Endodermal cell (in vitro differentiated cells): ENCODE data around the gene DRG1. TPM values are rescaled to one million over a fixed set of nuclear protein-coding genes. Genes with fewer than 3 reads are reported as not detected.

Experiments used
- DNase-seq: peaks from one replicate; pipeline ENCODE4 v3.0.0-alpha.2; 2017
- H3K27ac ChIP-seq: 2 replicates; pipeline ENCODE4 v1.5.1; 2013; ENCODE audit warnings: mild to moderate bottlenecking, low read depth, low read length, moderate library complexity
- H3K27me3 ChIP-seq: 2 replicates; pipeline ENCODE4 v1.6.1; 2013; ENCODE audit warnings: mild to moderate bottlenecking, low read length, moderate library complexity; ENCODE audit not compliant: insufficient read depth, control insufficient read depth, poor library complexity, severe bottlenecking
- H3K36me3 ChIP-seq: 2 replicates; pipeline ENCODE4 v1.7.0; 2013; ENCODE audit warnings: mild to moderate bottlenecking, low read length, moderate library complexity; ENCODE audit not compliant: control insufficient read depth, insufficient read depth
- H3K4me1 ChIP-seq: one replicate; pipeline ENCODE4 v1.7.0; 2013; ENCODE audit warnings: low read length; ENCODE audit not compliant: control insufficient read depth, insufficient read depth
- H3K4me3 ChIP-seq: 2 replicates; pipeline ENCODE4 v1.5.1; 2013; ENCODE audit warnings: mild to moderate bottlenecking, low read length, moderate library complexity
- H3K9ac ChIP-seq: 2 replicates; pipeline ENCODE4 v1.6.1; 2013; ENCODE audit warnings: mild to moderate bottlenecking, low read length, moderate library complexity; ENCODE audit not compliant: poor library complexity, severe bottlenecking; ENCODE audit errors: extremely low read depth
- H3K9me3 ChIP-seq: 2 replicates; pipeline ENCODE4 v1.6.1; 2013; ENCODE audit warnings: mild to moderate bottlenecking, low read length, moderate library complexity; ENCODE audit not compliant: control insufficient read depth
- H3K27ac Mint-ChIP-seq: 2 replicates; pipeline ENCODE4 v1.8.0; 2020; ENCODE audit warnings: mixed read lengths
- H3K27me3 Mint-ChIP-seq: 2 replicates; pipeline ENCODE4 v1.8.0; 2021; ENCODE audit warnings: mild to moderate bottlenecking, mixed read lengths; ENCODE audit not compliant: insufficient read depth
- H3K36me3 Mint-ChIP-seq: 2 replicates; pipeline ENCODE4 v1.8.0; 2020; ENCODE audit warnings: low read depth, mixed read lengths
- H3K4me1 Mint-ChIP-seq: 2 replicates; pipeline ENCODE4 v1.8.0; 2020; ENCODE audit warnings: mixed read lengths
- H3K4me3 Mint-ChIP-seq: 2 replicates; pipeline ENCODE4 v1.8.0; 2020; ENCODE audit warnings: mild to moderate bottlenecking, moderate library complexity, mixed read lengths
- H3K9me3 Mint-ChIP-seq: 2 replicates; pipeline ENCODE4 v1.8.0; 2020; ENCODE audit warnings: mild to moderate bottlenecking, mixed read lengths
- WGBS, 2 experiments: methylation state at CpG; one replicate each; pipeline versions ENCODE4 v1.1.5 to v1.1.7; 2013; ENCODE audit warnings: missing lambda C conversion rate in 2 of 2, mixed read lengths in 1 of 2; ENCODE audit not compliant: insufficient coverage in 1 of 2, insufficient read length in 1 of 2; 5-methylcytosine and 5-hydroxymethylcytosine counted together
- total RNA-seq, 2 donors: library from RNA; stranded (reverse); fragmentation: NEBNext Ultra II Directional in 1 of 2; extraction: Animal tissue kit (Norgen Biotek cat#: 25700) in 1 of 2; gene quantifications; 2 replicates in 1 of 2; 3 replicates in 1 of 2; pipeline ENCODE4 v1.2.1, GENCODE V29; 2021
- TF ChIP-seq, protein P1 (sequence below): fragments of 200-600 bp; sonication (generic); conservative IDR thresholded peaks from 2 replicates; pipeline ENCODE4 v1.5.0; 2021; ENCODE audit warnings: antibody characterized with exemption, mild to moderate bottlenecking

Gene DRG1
- total RNA-seq, 2 donors from 2014 or later = 79.9 to 93.5 TPM

DNA sequence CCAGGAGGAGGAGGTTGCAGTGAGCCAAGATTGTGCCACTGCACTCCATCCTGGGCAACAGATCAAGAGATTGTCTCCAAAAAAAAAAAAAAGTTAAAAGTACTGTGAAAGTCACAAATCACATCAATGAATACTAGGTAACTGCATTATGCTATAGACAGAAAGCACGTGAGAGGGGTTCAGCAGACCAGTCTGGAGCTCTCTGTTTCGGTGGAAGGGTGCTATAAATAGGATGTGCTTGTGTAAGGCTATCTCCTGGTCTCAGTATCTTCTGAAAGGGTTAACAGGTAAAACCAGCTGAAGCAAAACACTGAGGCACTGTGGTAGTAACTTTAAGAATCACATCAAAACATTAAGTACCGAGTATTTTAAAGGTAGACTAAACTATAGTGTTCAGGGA, 46.8 kb downstream of the DRG1 start:
- no peak overlapping the region for H3K27ac Mint-ChIP-seq
- Histone ChIP-seq H3K27me3 (no peaks in the 10 kb centered on the region), H3K36me3 (peaks cover 79% of the 10 kb centered on the region), H3K4me1 (peaks cover 5% of the 10 kb centered on the region), H3K27ac (no peak overlapping the region), H3K9me3 (no peaks in the 10 kb centered on the region), H3K4me3 (no peak overlapping the region), H3K9ac (no peak overlapping the region)
- H3K9me3 Mint-ChIP-seq = no peaks in the 10 kb centered on the region
- H3K36me3 Mint-ChIP-seq = peaks cover 62% of the 10 kb centered on the region
- H3K27me3 Mint-ChIP-seq = no peaks in the 10 kb centered on the region
- WGBS, 2 experiments = 77 to 93% methylated on average over 2 to 3 of the region's 3 CpGs
- no peak overlapping the region for H3K4me3 Mint-ChIP-seq
- DNase-seq = no peak
- H3K4me1 Mint-ChIP-seq = peaks cover 10% of the 10 kb centered on the region
- TF ChIP-seq, protein P1, sequence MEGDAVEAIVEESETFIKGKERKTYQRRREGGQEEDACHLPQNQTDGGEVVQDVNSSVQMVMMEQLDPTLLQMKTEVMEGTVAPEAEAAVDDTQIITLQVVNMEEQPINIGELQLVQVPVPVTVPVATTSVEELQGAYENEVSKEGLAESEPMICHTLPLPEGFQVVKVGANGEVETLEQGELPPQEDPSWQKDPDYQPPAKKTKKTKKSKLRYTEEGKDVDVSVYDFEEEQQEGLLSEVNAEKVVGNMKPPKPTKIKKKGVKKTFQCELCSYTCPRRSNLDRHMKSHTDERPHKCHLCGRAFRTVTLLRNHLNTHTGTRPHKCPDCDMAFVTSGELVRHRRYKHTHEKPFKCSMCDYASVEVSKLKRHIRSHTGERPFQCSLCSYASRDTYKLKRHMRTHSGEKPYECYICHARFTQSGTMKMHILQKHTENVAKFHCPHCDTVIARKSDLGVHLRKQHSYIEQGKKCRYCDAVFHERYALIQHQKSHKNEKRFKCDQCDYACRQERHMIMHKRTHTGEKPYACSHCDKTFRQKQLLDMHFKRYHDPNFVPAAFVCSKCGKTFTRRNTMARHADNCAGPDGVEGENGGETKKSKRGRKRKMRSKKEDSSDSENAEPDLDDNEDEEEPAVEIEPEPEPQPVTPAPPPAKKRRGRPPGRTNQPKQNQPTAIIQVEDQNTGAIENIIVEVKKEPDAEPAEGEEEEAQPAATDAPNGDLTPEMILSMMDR = no peak

DNA sequence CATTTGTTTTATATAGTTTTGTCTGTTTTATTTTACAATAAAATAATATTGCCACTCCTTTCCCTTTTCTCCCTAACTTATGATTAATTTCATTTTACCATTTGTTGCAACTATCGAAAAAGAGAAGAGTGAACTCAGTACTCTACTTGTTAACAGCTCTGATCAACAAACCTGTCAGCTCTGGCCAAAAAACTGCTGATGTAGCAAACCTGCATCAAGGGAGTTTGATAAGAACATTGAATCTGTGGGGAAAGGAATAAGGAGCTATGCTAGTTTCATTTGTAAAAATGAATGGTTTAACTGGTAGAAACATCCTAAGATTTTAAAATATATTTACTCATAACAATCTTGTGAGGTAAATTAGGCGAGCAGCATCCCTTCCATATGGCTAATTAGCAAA, 47.4 kb downstream of the DRG1 start:
- H3K9me3 ChIP-seq = no peaks in the 10 kb centered on the region
- peaks cover 61% of the 10 kb centered on the region for H3K36me3 Mint-ChIP-seq
- H3K4me1 Mint-ChIP-seq = peaks cover 10% of the 10 kb centered on the region
- no peak overlapping the region for H3K27ac ChIP-seq
- H3K4me3 ChIP-seq = no peak overlapping the region
- H3K4me1 ChIP-seq = peaks cover 5% of the 10 kb centered on the region
- H3K27me3 ChIP-seq = no peaks in the 10 kb centered on the region
- 95% methylated on average over 2 of the region's 2 CpGs; no CpG with 5 or more reads in 1 of the 2 experiments for WGBS, 2 experiments
- no peak overlapping the region for H3K4me3 Mint-ChIP-seq
- no peaks in the 10 kb centered on the region for H3K9me3 Mint-ChIP-seq
- no peak overlapping the region for H3K9ac ChIP-seq
- TF ChIP-seq, protein P1 = no peak
- H3K27ac Mint-ChIP-seq = no peak overlapping the region
- H3K27me3 Mint-ChIP-seq = no peaks in the 10 kb centered on the region
- DNase-seq = no peak
- peaks cover 77% of the 10 kb centered on the region for H3K36me3 ChIP-seq

DNA sequence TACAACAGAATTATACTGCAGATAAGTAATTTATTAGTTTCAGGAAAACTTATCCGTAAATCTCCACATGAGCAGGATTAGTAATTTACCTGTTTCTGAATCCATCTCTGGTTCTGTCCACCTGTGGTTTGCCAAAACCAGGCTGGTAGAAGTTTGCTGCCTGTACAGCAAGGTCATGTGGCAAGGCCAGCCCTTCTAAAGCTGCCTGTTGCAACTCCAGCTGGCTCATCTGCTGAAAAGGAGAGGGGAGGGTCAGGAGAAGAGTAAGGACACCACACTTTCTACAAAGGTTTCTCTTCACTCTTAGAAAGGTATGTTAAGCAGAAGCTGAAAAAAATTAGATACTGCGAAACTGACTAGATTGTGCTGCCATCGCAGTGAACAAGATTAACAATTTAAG, 47.9 kb downstream of the DRG1 start:
- TF ChIP-seq, protein P1 = no peak
- Mint-ChIP-seq H3K9me3 (no peaks in the 10 kb centered on the region), H3K27me3 (no peaks in the 10 kb centered on the region)

More for the DNA sequence above, 47.9 kb downstream of the DRG1 start:
- Histone ChIP-seq H3K9ac (no peak overlapping the region), H3K4me1 (peaks cover 4% of the 10 kb centered on the region), H3K36me3 (peaks cover 78% of the 10 kb centered on the region), H3K4me3 (no peak overlapping the region), H3K27me3 (no peaks in the 10 kb centered on the region), H3K27ac (no peak overlapping the region), H3K9me3 (no peaks in the 10 kb centered on the region)
- no peak for DNase-seq
- Mint-ChIP-seq H3K36me3 (peaks cover 55% of the 10 kb centered on the region), H3K4me1 (peaks cover 10% of the 10 kb centered on the region), H3K4me3 (no peak overlapping the region), H3K27ac (no peak overlapping the region)
- 90 to 100% methylated on average over 1 to 3 of the region's 3 CpGs for WGBS, 2 experiments
